Astrocyte (in vitro differentiated cells and primary cell): ENCODE data around the gene CMPK1. TPM values are rescaled to one million over a fixed set of nuclear protein-coding genes. Genes with fewer than 3 reads are reported as not detected.

Source experiments
- DNase-seq: peaks from one replicate; pipeline ENCODE4 v3.0.0-alpha.2; 2010; ENCODE audit warnings: low read depth
- FAIRE-seq: peaks from 2 replicates; lab custom pipeline; 2011; peaks lifted over from hg19 to GRCh38; lab: Jason Lieb, UNC
- H2AFZ ChIP-seq: 2 replicates; pipeline ENCODE4 v1.6.0; 2012; ENCODE audit warnings: low read depth, low read length, inconsistent platforms
- H3K27ac ChIP-seq: 2 replicates; pipeline ENCODE4 v1.5.1; 2011; ENCODE audit warnings: low read depth, low read length, inconsistent platforms
- H3K27me3 ChIP-seq: 2 replicates; pipeline ENCODE4 v1.6.0; 2011; ENCODE audit warnings: low read length, inconsistent platforms; ENCODE audit not compliant: insufficient read depth
- H3K36me3 ChIP-seq: 2 replicates; pipeline ENCODE4 v1.5.1; 2011; ENCODE audit warnings: low read length, inconsistent platforms; ENCODE audit not compliant: insufficient read depth
- H3K4me1 ChIP-seq: 2 replicates; pipeline ENCODE4 v1.5.1; 2011; ENCODE audit warnings: low read length, inconsistent platforms; ENCODE audit not compliant: insufficient read depth
- H3K4me2 ChIP-seq: 2 replicates; pipeline ENCODE4 v1.6.0; 2012; ENCODE audit warnings: low read length, inconsistent platforms
- H3K4me3 ChIP-seq: 2 replicates; pipeline ENCODE4 v1.5.1; 2011; ENCODE audit warnings: low read depth, mild to moderate bottlenecking, low read length, inconsistent platforms; ENCODE audit not compliant: insufficient read depth
- H3K79me2 ChIP-seq: 2 replicates; pipeline ENCODE4 v1.6.0; 2012; ENCODE audit warnings: mild to moderate bottlenecking, low read length, inconsistent platforms; ENCODE audit not compliant: insufficient read depth
- H3K9ac ChIP-seq: 2 replicates; pipeline ENCODE4 v1.6.0; 2012; ENCODE audit warnings: mild to moderate bottlenecking, low read length, inconsistent platforms
- H3K9me3 ChIP-seq: 2 replicates; pipeline ENCODE4 v1.5.1; 2012; ENCODE audit warnings: low read depth, mild to moderate bottlenecking, low read length, inconsistent platforms; ENCODE audit not compliant: insufficient read depth
- H4K20me1 ChIP-seq: 2 replicates; pipeline ENCODE4 v1.6.0; 2012; ENCODE audit warnings: low read length, inconsistent platforms; ENCODE audit not compliant: insufficient read depth
- H3K27ac Mint-ChIP-seq: one replicate; pipeline ENCODE4 v1.8.0; 2021; ENCODE audit warnings: mild to moderate bottlenecking, mixed read lengths; ENCODE audit not compliant: unreplicated experiment
- H3K27me3 Mint-ChIP-seq: one replicate; pipeline ENCODE4 v1.8.0; 2021; ENCODE audit warnings: low read depth, mixed read lengths; ENCODE audit not compliant: unreplicated experiment
- H3K36me3 Mint-ChIP-seq: one replicate; pipeline ENCODE4 v1.8.0; 2021; ENCODE audit warnings: low read depth, mixed read lengths; ENCODE audit not compliant: unreplicated experiment
- H3K4me1 Mint-ChIP-seq: one replicate; pipeline ENCODE4 v1.8.0; 2021; ENCODE audit warnings: low read depth, mixed read lengths; ENCODE audit not compliant: unreplicated experiment
- H3K4me3 Mint-ChIP-seq: one replicate; pipeline ENCODE4 v1.8.0; 2021; ENCODE audit warnings: mild to moderate bottlenecking, moderate library complexity, mixed read lengths; ENCODE audit not compliant: unreplicated experiment
- H3K9me3 Mint-ChIP-seq: one replicate; pipeline ENCODE4 v1.8.0; 2021; ENCODE audit warnings: mild to moderate bottlenecking, mixed read lengths; ENCODE audit not compliant: unreplicated experiment
- CTCF ChIP-seq: IDR thresholded peaks from 2 replicates; pipeline ENCODE4 v1.5.1; 2011; ENCODE audit warnings: low read depth, mild to moderate bottlenecking, inconsistent platforms, low read length, moderate library complexity; ENCODE audit not compliant: insufficient read depth
- EZH2 ChIP-seq: IDR thresholded peaks from 2 replicates; pipeline ENCODE4 v1.6.1; 2012; ENCODE audit warnings: mild to moderate bottlenecking, low read length, inconsistent platforms; ENCODE audit not compliant: insufficient read depth
- total RNA-seq: library from RNA; stranded (reverse); gene quantifications from 2 replicates; pipeline ENCODE4 v1.2.1, GENCODE V29; 2021

The CMPK1 gene
- total RNA-seq, 1 donor from 2014 or later: 136 TPM

- Mint-ChIP-seq H3K4me1 (no peaks in the 10 kb centered on the region), H3K36me3 (peaks cover 1% of the 10 kb centered on the region), H3K27me3 (peaks cover 73% of the 10 kb centered on the region), H3K4me3 (no peak overlapping the region), H3K9me3 (peaks cover 4% of the 10 kb centered on the region), H3K27ac (peak overlapping the region; percentile 14)
- Histone ChIP-seq H3K4me2 (peak overlapping the region; percentile 73), H2AFZ (no peak overlapping the region), H3K27ac (no peak overlapping the region), H3K9ac (no peak overlapping the region), H3K4me3 (no peak overlapping the region), H3K9me3 (no peaks in the 10 kb centered on the region), H3K79me2 (no peaks in the 10 kb centered on the region), H3K4me1 (no peaks in the 10 kb centered on the region), H4K20me1 (no peaks in the 10 kb centered on the region), H3K27me3 (peaks cover 56% of the 10 kb centered on the region), H3K36me3 (no peaks in the 10 kb centered on the region)
- FAIRE-seq (no peak), DNase-seq (no peak)
- TF ChIP-seq CTCF (no peak), EZH2 (peak; percentile 94)
Observed at GRCh38 chr1:47417170-47418044, 83.8 kb downstream of the CMPK1 start.

GRCh38 chr1:47418122-47418521 lies 84.5 kb downstream of the CMPK1 start:
- no peak overlapping the region for H3K4me2 ChIP-seq
- Mint-ChIP-seq H3K36me3 (peaks cover 1% of the 10 kb centered on the region), H3K4me3 (no peak overlapping the region), H3K27ac (no peak overlapping the region), H3K27me3 (peaks cover 77% of the 10 kb centered on the region), H3K4me1 (no peaks in the 10 kb centered on the region), H3K9me3 (peaks cover 4% of the 10 kb centered on the region)
- TF ChIP-seq EZH2 (no peak), CTCF (no peak)
- H3K4me3 ChIP-seq: no peak overlapping the region
- no peaks in the 10 kb centered on the region for H3K79me2 ChIP-seq
- H3K4me1 ChIP-seq: no peaks in the 10 kb centered on the region
- H3K36me3 ChIP-seq: no peaks in the 10 kb centered on the region
- no peaks in the 10 kb centered on the region for H3K9me3 ChIP-seq
- DNase-seq (no peak), FAIRE-seq (no peak)
- H3K27ac ChIP-seq: no peak overlapping the region
- peaks cover 56% of the 10 kb centered on the region for H3K27me3 ChIP-seq
- no peak overlapping the region for H2AFZ ChIP-seq
- no peaks in the 10 kb centered on the region for H4K20me1 ChIP-seq
- H3K9ac ChIP-seq: no peak overlapping the region
